B cell (primary cell): ENCODE data around the gene COL1A1. TPM values are rescaled to one million over a fixed set of nuclear protein-coding genes. Genes with fewer than 3 reads are reported as not detected.

Experiments
- ATAC-seq: fragments of 200-7000 bp; cut with Tn5 transposase; one replicate; pipeline ENCODE4 v1.10.0; 2021; ENCODE audit warnings: low read depth, mild to moderate bottlenecking, moderate number of reproducible peaks, moderate library complexity
- CTCF ChIA-PET: fragments of 350-600 bp; sonication (Branson Sonifier 250); formaldehyde crosslinking; loops from one replicate; lab custom pipeline; 2021; ENCODE audit warnings: antibody characterized with exemption, inconsistent platforms; lab: Charles Lee
- POLR2A ChIA-PET: fragments of 350-600 bp; sonication (Branson Sonifier 250); formaldehyde crosslinking; loops from one replicate; lab custom pipeline; 2021; ENCODE audit warnings: antibody characterized with exemption; lab: Charles Lee
- DNase-seq: peaks from one replicate; pipeline ENCODE4 v3.0.0; 2013
- H2AFZ ChIP-seq: 2 replicates; pipeline ENCODE4 v1.6.1; 2012; ENCODE audit warnings: mild to moderate bottlenecking, low read depth, low read length; ENCODE audit not compliant: insufficient read depth, poor library complexity, severe bottlenecking
- H3K27ac ChIP-seq, 2 donors: 1 replicate in 1 of 2; 2 replicates in 1 of 2; pipeline ENCODE4 v1.5.1; 2012 to 2013; ENCODE audit warnings: low read length in 2 of 2, mild to moderate bottlenecking in 2 of 2, moderate library complexity in 1 of 2
- H3K27me3 ChIP-seq, 4 experiments: fragments of 200-600 bp in 1 of 4; sonication (generic) in 1 of 4; replicated peaks in 1 of 4; 1 replicate in 2 of 4; 2 replicates in 2 of 4; pipeline versions ENCODE4 v1.6.1 to v1.7.0; 2013 to 2016; ENCODE audit warnings: low read length in 3 of 4, mild to moderate bottlenecking in 2 of 4, mixed read lengths in 1 of 4, moderate library complexity in 1 of 4; ENCODE audit not compliant: insufficient read depth in 4 of 4, control insufficient read depth in 3 of 4; ENCODE audit errors: control extremely low read depth in 1 of 4
- H3K36me3 ChIP-seq, 2 experiments: replicated peaks in 1 of 2; 1 replicate in 1 of 2; 2 replicates in 1 of 2; pipeline versions ENCODE4 v1.6.1 to v1.7.1; 2013; ENCODE audit warnings: low read length in 1 of 2; ENCODE audit not compliant: insufficient read depth in 2 of 2, control insufficient read depth in 1 of 2; ENCODE audit errors: control extremely low read depth in 1 of 2, extremely low read depth in 1 of 2
- H3K4me1 ChIP-seq, 2 donors: fragments of 200-600 bp in 1 of 2; sonication (generic) in 1 of 2; 1 replicate in 1 of 2; 2 replicates in 1 of 2; pipeline versions ENCODE4 v1.5.1 to v1.6.1; 2013 to 2017; ENCODE audit warnings: low read length in 2 of 2; ENCODE audit not compliant: control insufficient read depth in 2 of 2, insufficient read depth in 2 of 2
- H3K4me2 ChIP-seq: replicated peaks from 2 replicates; pipeline ENCODE3; 2012; ENCODE audit warnings: mild to moderate bottlenecking, low read depth, low read length; ENCODE audit not compliant: poor library complexity, severe bottlenecking
- H3K4me3 ChIP-seq, 5 experiments: fragments of 200-600 bp in 1 of 5; sonication (generic) in 1 of 5; 1 replicate in 3 of 5; 2 replicates in 2 of 5; pipeline versions ENCODE4 v1.5.1 to v1.7.0; 2011 to 2016; ENCODE audit warnings: low read length in 4 of 5, mild to moderate bottlenecking in 4 of 5, low read depth in 2 of 5, control low read depth in 1 of 5, moderate library complexity in 1 of 5; ENCODE audit not compliant: insufficient read depth in 1 of 5; ENCODE audit errors: control extremely low read depth in 1 of 5, extremely low read depth in 1 of 5
- H3K79me2 ChIP-seq: fragments of 200-600 bp; sonication (generic); one replicate; pipeline ENCODE4 v1.6.0; 2016; ENCODE audit warnings: low read length; ENCODE audit not compliant: control insufficient read depth, insufficient read depth
- H3K9ac ChIP-seq: fragments of 200-600 bp; sonication (generic); 2 replicates; pipeline ENCODE4 v1.6.1; 2017; ENCODE audit warnings: mild to moderate bottlenecking, low read length, moderate library complexity
- H3K9me3 ChIP-seq, 3 donors: one replicate each; pipeline versions ENCODE4 v1.6.1 to v1.7.1; 2013; ENCODE audit warnings: low read length in 2 of 3; ENCODE audit not compliant: control insufficient read depth in 2 of 3, insufficient read depth in 1 of 3; ENCODE audit errors: control extremely low read depth in 1 of 3
- H4K20me1 ChIP-seq: 2 replicates; pipeline ENCODE4 v1.6.0; 2012; ENCODE audit warnings: mild to moderate bottlenecking, low read length; ENCODE audit not compliant: insufficient read depth, control insufficient read depth, poor library complexity, severe bottlenecking
- H3K27ac Mint-ChIP-seq: one replicate; pipeline ENCODE4 v1.8.0; 2021; ENCODE audit warnings: mixed read lengths
- H3K27me3 Mint-ChIP-seq: one replicate; pipeline ENCODE4 v1.8.0; 2021; ENCODE audit warnings: mixed read lengths
- H3K4me1 Mint-ChIP-seq: one replicate; pipeline ENCODE4 v1.8.0; 2021; ENCODE audit warnings: mixed read lengths
- H3K4me3 Mint-ChIP-seq: one replicate; pipeline ENCODE4 v1.8.0; 2021; ENCODE audit warnings: mixed read lengths
- H3K9me3 Mint-ChIP-seq: one replicate; pipeline ENCODE4 v1.8.0; 2022; ENCODE audit warnings: mixed read lengths; ENCODE audit not compliant: insufficient read depth
- EZH2 ChIP-seq: IDR thresholded peaks from 2 replicates; pipeline ENCODE4 v1.6.1; 2012; ENCODE audit warnings: borderline replicate concordance, low read depth, mild to moderate bottlenecking, moderate library complexity, low read length; ENCODE audit not compliant: insufficient read depth, poor library complexity, severe bottlenecking
- WGBS: methylation state at CpG from one replicate; pipeline ENCODE4 v1.1.5; 2013; ENCODE audit warnings: missing lambda C conversion rate; ENCODE audit not compliant: insufficient coverage; 5-methylcytosine and 5-hydroxymethylcytosine counted together
- intact Hi-C: fragments of 100-400 bp; cut with micrococcal nuclease; formaldehyde crosslinking; loops from one replicate; pipeline ENCODE4 v1.10.0; 2022
- polyA plus RNA-seq: library from polyadenylated mRNA; depleted of rRNA; stranded (reverse); fragments of >200 nt; gene quantifications from 2 replicates; pipeline ENCODE4 v1.2.3, GENCODE V29; 2012
- total RNA-seq, 2 donors: library from RNA; stranded (reverse); fragments of 120-200 nt in 1 of 2; gene quantifications; 1 replicate in 1 of 2; 2 replicates in 1 of 2; pipeline versions ENCODE4 v1.2.3 to v1.2.4, GENCODE V29; 2013 to 2022
- TF ChIP-seq, protein P1 (sequence below): fragments of 200-600 bp; IDR thresholded peaks from one replicate; pipeline ENCODE4 v1.8.0; 2022; ENCODE audit warnings: antibody characterized with exemption, mild to moderate bottlenecking

Gene COL1A1
- total and polyA plus RNA-seq, 2 donors (not counting 1 experiment from before 2014, with no cell fraction given) = 0.66 to 9.1 TPM

DNA sequence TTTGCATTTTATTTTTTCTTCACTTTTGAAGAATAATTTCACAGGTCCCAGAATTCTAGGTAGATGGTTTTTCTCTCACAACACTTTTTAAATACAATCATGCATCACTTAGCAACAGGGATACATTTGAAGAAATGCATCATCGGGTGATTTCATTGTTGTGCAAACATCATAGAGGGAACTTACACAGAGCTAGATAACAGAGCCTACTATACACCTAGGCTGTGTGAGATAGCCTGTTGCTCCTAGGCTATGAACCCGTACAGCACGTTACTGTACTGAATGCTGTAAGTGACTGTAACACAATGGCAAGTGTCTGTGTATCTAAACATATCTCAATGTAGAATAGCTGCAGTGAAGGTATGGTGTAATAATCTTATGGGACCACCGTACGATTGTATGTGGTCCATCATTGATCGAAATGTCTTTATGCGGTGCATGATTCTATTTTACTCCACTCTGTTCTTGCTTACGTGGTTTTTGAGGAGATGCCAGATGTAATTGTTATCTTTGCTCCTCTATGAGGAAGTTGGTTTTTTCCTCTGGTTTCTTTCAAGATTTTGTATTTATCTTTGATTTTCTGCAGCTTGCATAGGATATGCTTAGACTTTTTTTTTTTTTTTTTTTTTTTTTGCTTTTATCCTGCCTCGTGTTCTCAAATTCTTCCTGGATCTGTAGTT lies 37.3 kb upstream of the COL1A1 start:
- Histone ChIP-seq H3K9ac (no peak overlapping the region), H3K4me1 (no peaks in the 10 kb centered on the region), H4K20me1 (no peaks in the 10 kb centered on the region), H3K4me3 (no peak overlapping the region), H3K79me2 (no peaks in the 10 kb centered on the region), H3K9me3 (peaks cover 4 to 5% (median 5%) of the 10 kb centered on the region in 3 donors), H3K27ac (no peak overlapping the region), H3K36me3 (no peaks in the 10 kb centered on the region), H3K4me2 (no peak overlapping the region), H3K27me3 (peaks cover 0 to 13% (median 5%) of the 10 kb centered on the region in 4 experiments), H2AFZ (no peak overlapping the region)
- DNase-seq = no peak
- Mint-ChIP-seq H3K27ac (no peak overlapping the region), H3K4me1 (no peaks in the 10 kb centered on the region), H3K9me3 (no peaks in the 10 kb centered on the region), H3K4me3 (no peak overlapping the region), H3K27me3 (peaks cover 39% of the 10 kb centered on the region)
- intact Hi-C loops = no loop called here
- TF ChIP-seq EZH2 = no peak
- TF ChIP-seq, protein P1, sequence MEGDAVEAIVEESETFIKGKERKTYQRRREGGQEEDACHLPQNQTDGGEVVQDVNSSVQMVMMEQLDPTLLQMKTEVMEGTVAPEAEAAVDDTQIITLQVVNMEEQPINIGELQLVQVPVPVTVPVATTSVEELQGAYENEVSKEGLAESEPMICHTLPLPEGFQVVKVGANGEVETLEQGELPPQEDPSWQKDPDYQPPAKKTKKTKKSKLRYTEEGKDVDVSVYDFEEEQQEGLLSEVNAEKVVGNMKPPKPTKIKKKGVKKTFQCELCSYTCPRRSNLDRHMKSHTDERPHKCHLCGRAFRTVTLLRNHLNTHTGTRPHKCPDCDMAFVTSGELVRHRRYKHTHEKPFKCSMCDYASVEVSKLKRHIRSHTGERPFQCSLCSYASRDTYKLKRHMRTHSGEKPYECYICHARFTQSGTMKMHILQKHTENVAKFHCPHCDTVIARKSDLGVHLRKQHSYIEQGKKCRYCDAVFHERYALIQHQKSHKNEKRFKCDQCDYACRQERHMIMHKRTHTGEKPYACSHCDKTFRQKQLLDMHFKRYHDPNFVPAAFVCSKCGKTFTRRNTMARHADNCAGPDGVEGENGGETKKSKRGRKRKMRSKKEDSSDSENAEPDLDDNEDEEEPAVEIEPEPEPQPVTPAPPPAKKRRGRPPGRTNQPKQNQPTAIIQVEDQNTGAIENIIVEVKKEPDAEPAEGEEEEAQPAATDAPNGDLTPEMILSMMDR = no peak
- no CpG with 5 or more reads among the region's 9 CpGs for WGBS
- POLR2A ChIA-PET = no interaction called here
- CTCF ChIA-PET = no interaction called here
- no peak for ATAC-seq

DNA sequence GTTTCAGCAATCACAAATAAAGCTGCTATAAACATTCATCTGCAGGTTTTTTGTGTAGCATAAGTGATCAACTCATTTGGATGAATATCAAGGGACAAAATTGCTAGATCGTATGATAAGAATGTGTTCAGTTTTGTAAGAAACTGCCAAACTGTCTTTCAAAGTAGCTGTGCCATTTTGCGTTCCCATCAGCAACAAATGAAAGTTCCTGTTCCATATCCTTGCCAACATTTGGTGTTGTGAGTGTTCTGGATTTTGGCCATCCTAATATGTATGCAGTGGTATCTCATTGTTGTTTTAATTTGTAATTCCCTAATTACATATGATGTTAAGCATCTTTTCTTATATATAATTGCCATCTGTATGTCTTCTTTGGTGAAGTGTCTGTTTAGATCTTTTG lies 36.5 kb upstream of the COL1A1 start:
- H3K4me1 ChIP-seq = no peaks in the 10 kb centered on the region
- H3K4me3 ChIP-seq = no peak overlapping the region
- H2AFZ ChIP-seq = no peak overlapping the region
- H4K20me1 ChIP-seq = no peaks in the 10 kb centered on the region
- no peak for TF ChIP-seq EZH2
- TF ChIP-seq, protein P1 = no peak
- CTCF ChIA-PET = no interaction called here
- Mint-ChIP-seq H3K27me3 (peaks cover 39% of the 10 kb centered on the region), H3K4me3 (no peak overlapping the region), H3K9me3 (no peaks in the 10 kb centered on the region), H3K4me1 (no peaks in the 10 kb centered on the region), H3K27ac (no peak overlapping the region)
- ATAC-seq = no peak
- no peak for DNase-seq
- H3K27ac ChIP-seq = no peak overlapping the region
- peaks cover 0 to 18% (median 6%) of the 10 kb centered on the region in 4 experiments for H3K27me3 ChIP-seq
- H3K9ac ChIP-seq = no peak overlapping the region
- 50% methylated on average over 1 of the region's 2 CpGs for WGBS
- POLR2A ChIA-PET = no interaction called here
- no peaks in the 10 kb centered on the region for H3K36me3 ChIP-seq
- H3K4me2 ChIP-seq = no peak overlapping the region
- H3K79me2 ChIP-seq = no peaks in the 10 kb centered on the region
- intact Hi-C loops = no loop called here
- H3K9me3 ChIP-seq = peaks cover 4 to 5% (median 5%) of the 10 kb centered on the region in 3 donors
